Suppressor macrophage (primary cell): ENCODE results near the gene DIAPH2.

Source experiments
- DNase-seq, 4 experiments: peaks; one replicate each; pipeline ENCODE4 v3.0.0-alpha.2; 2020 to 2022

DIAPH2 gene

GRCh38 chrX:97200454-97200853 lies 515.8 kb downstream of the DIAPH2 start:
- DNase-seq: no peak

- no peak for DNase-seq
These were observed 525.9 kb downstream of the DIAPH2 start for GRCh38 chrX:97210501-97210900.

- no peak for DNase-seq
These were observed 526.4 kb downstream of the DIAPH2 start for GRCh38 chrX:97211070-97211469.

- no peak for DNase-seq
These were observed 530.5 kb downstream of the DIAPH2 start for GRCh38 chrX:97215186-97215585.

- no peak for DNase-seq
These were observed 539.5 kb downstream of the DIAPH2 start for GRCh38 chrX:97224148-97224547.

- DNase-seq: no peak
These were observed 544.7 kb downstream of the DIAPH2 start for GRCh38 chrX:97229318-97229717.

- DNase-seq: no peak
These were observed 546.3 kb downstream of the DIAPH2 start for GRCh38 chrX:97230948-97231347.

- peak in 1 of 4 experiments; percentile 2 for DNase-seq
These were observed 549.9 kb downstream of the DIAPH2 start for GRCh38 chrX:97234471-97235081.

GRCh38 chrX:97238632-97239031 lies 554.0 kb downstream of the DIAPH2 start:
- no peak for DNase-seq

- DNase-seq: no peak
These were observed 567.5 kb downstream of the DIAPH2 start for GRCh38 chrX:97252111-97252510.

- DNase-seq: no peak
These were observed 576.0 kb downstream of the DIAPH2 start for GRCh38 chrX:97260679-97261078.

- no peak for DNase-seq
These were observed 581.9 kb downstream of the DIAPH2 start for GRCh38 chrX:97266406-97267121.

GRCh38 chrX:97267396-97268181 lies 582.9 kb downstream of the DIAPH2 start:
- peak in 2 of 4 experiments; percentile 0 to 2 for DNase-seq

- no peak for DNase-seq
These were observed 583.6 kb downstream of the DIAPH2 start for GRCh38 chrX:97268182-97268680.

GRCh38 chrX:97284531-97284930 lies 599.9 kb downstream of the DIAPH2 start:
- no peak for DNase-seq

GRCh38 chrX:97290199-97290598 lies 605.6 kb downstream of the DIAPH2 start:
- DNase-seq: no peak

- no peak for DNase-seq
These were observed 609.4 kb downstream of the DIAPH2 start for GRCh38 chrX:97294041-97294440.

- no peak for DNase-seq
These were observed 611.3 kb downstream of the DIAPH2 start for GRCh38 chrX:97295954-97296353.

- DNase-seq: no peak
These were observed 622.3 kb downstream of the DIAPH2 start for GRCh38 chrX:97306771-97307470.

- DNase-seq: no peak
These were observed 623.5 kb downstream of the DIAPH2 start for GRCh38 chrX:97308171-97308570.

- no peak for DNase-seq
These were observed 625.0 kb downstream of the DIAPH2 start for GRCh38 chrX:97309487-97310116.

GRCh38 chrX:97310373-97310772 lies 625.7 kb downstream of the DIAPH2 start:
- DNase-seq: no peak
